Measurements from ENCODE around the gene AMOTL1. TPM values are rescaled to one million over a fixed set of nuclear protein-coding genes. Genes with fewer than 3 reads are reported as not detected.
"Not testable (repeated sequence)": the region's sequence is repeated elsewhere in the genome, so short reads cannot be mapped to it uniquely, and the experiment has no call there.

The AMOTL1 gene
- total and polyA plus RNA-seq, 9 donors, result 31.1 to 61.9 (median 49.3) TPM

- H3K27ac ChIP-seq (ENCODE audit: low read length), result no peak overlapping the region
- H3K27me3 ChIP-seq (ENCODE audit: control insufficient read depth, insufficient read depth, low read length), result no peaks in the 10 kb centered on the region
- H3K9me3 ChIP-seq (replicated peaks; ENCODE audit: control insufficient read depth, low read depth, low read length), result no peaks in the 10 kb centered on the region
- no peak overlapping the region for H3K4me3 ChIP-seq (ENCODE audit: low read length)
- peaks cover 8% of the 10 kb centered on the region for H3K4me1 ChIP-seq (ENCODE audit: control insufficient read depth, insufficient read depth, low read length)
- no CpG with 5 or more reads among the region's 3 CpGs for WGBS (ENCODE audit: insufficient coverage)
- DNase-seq, result no peak
- peaks cover 56% of the 10 kb centered on the region for H3K36me3 ChIP-seq (ENCODE audit: control insufficient read depth, insufficient read depth, low read length)
These were observed 83.9 kb downstream of the AMOTL1 start for GRCh38 chr11:94851864-94852636.

- DNase-seq; H3K4me1 ChIP-seq (ENCODE audit: control insufficient read depth, insufficient read depth, low read length); H3K4me3 ChIP-seq (ENCODE audit: low read length); H3K27me3 ChIP-seq (ENCODE audit: control insufficient read depth, insufficient read depth, low read length); H3K27ac ChIP-seq (ENCODE audit: low read length); H3K9me3 ChIP-seq (replicated peaks; ENCODE audit: control insufficient read depth, low read depth, low read length): not testable (repeated sequence)
- no CpG with 5 or more reads among the region's 4 CpGs for WGBS (ENCODE audit: insufficient coverage)
- peaks cover 61% of the 10 kb centered on the region for H3K36me3 ChIP-seq (ENCODE audit: control insufficient read depth, insufficient read depth, low read length)
These were observed 85.1 kb downstream of the AMOTL1 start for GRCh38 chr11:94853288-94853687.

DNA sequence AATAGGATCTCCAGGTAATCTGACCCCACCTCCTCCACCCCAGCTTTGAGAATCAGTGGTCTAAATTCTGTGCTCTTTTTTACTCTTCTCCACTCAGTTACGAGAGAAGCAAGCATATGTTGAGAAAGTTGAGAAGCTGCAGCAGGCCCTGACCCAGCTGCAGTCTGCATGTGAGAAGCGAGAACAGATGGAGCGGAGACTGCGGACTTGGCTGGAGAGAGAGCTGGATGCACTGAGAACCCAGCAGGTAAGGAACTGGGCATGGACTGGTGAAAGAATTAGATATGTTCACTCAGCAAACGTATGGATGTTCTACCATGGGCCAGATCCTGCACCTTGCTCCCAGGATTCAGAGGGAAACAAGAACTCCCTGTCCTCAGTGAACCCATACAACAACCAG lies 85.7 kb downstream of the AMOTL1 start:
- no peak overlapping the region for H3K27ac ChIP-seq (ENCODE audit: low read length)
- no peaks in the 10 kb centered on the region for H3K9me3 ChIP-seq (replicated peaks; ENCODE audit: control insufficient read depth, low read depth, low read length)
- H3K27me3 ChIP-seq (ENCODE audit: control insufficient read depth, insufficient read depth, low read length), result no peaks in the 10 kb centered on the region
- DNase-seq, result no peak
- H3K36me3 ChIP-seq (ENCODE audit: control insufficient read depth, insufficient read depth, low read length), result peaks cover 66% of the 10 kb centered on the region
- no peak overlapping the region for H3K4me3 ChIP-seq (ENCODE audit: low read length)
- WGBS (ENCODE audit: insufficient coverage), result 89% methylated on average over 4 of the region's 5 CpGs
- peaks cover 8% of the 10 kb centered on the region for H3K4me1 ChIP-seq (ENCODE audit: control insufficient read depth, insufficient read depth, low read length)

DNA sequence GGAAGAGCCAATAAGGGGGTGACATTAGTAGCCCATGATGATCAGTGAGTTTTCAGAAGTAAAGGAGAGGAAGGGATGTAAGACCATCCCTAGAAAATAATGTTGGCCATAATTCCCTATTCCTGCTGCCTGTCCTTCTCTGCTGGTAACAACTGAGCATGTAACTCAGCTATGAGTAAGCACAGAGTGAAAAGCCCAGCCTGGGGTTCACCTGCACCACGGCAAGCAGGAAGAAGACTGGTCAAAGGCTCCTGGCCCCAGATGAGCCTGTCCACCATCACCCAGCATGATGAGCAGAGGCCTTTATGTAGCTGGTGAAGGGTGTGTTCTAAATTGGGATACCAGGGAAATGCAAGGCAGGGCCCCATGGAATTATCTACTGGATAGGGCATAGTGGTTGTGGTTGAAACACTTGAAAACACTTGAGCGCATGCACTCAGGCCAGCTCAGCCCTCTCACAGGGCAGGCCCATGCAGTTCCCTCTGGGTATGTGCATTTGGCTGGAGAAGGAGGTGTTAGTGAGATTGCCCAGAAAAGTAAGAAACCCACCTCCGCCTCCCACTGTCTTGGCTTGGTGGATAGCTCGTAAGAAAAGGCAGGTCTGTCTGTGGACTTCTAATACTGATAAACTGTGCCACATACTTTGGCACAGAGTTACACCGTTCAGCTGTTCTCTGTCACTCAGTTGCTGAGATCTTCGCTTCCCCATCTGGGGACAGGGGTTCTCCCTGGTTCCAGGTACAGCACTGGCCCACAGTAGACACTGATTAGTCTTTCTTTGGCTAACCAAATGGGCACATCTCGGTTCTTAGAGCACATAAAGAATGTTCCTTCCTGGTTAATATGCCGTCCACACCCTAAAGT lies 86.8 kb downstream of the AMOTL1 start:
- Histone ChIP-seq H3K9me3 (replicated peaks; ENCODE audit: control insufficient read depth, low read depth, low read length) (no peaks in the 10 kb centered on the region), H3K27ac (ENCODE audit: low read length) (no peak overlapping the region), H3K36me3 (ENCODE audit: control insufficient read depth, insufficient read depth, low read length) (peaks cover 75% of the 10 kb centered on the region), H3K4me1 (ENCODE audit: control insufficient read depth, insufficient read depth, low read length) (peaks cover 7% of the 10 kb centered on the region), H3K27me3 (ENCODE audit: control insufficient read depth, insufficient read depth, low read length) (no peaks in the 10 kb centered on the region), H3K4me3 (ENCODE audit: low read length) (no peak overlapping the region)
- 95% methylated on average over 5 of the region's 8 CpGs for WGBS (ENCODE audit: insufficient coverage)
- DNase-seq, result no peak

DNA sequence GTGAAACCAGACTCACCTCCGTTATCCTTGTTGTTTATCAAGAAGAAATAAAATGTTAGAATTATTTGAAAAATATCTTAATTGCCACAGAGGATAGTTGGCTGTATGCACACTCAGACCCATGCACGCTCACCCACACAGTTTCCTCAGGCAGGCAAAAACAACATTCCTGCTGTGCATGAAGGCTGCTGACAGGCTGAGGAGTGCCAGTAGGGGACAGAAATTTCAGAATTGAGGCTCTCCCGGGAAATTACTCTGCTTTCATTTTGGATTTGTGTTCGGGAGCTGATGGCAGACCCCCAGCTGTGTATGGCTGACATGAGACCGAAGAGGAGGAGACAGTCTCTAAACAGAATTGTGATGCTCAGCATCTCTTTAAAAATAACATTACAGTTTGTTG lies 87.5 kb downstream of the AMOTL1 start:
- Histone ChIP-seq H3K36me3 (ENCODE audit: control insufficient read depth, insufficient read depth, low read length) (peaks cover 74% of the 10 kb centered on the region), H3K27me3 (ENCODE audit: control insufficient read depth, insufficient read depth, low read length) (no peaks in the 10 kb centered on the region), H3K27ac (ENCODE audit: low read length) (no peak overlapping the region), H3K4me1 (ENCODE audit: control insufficient read depth, insufficient read depth, low read length) (peaks cover 3% of the 10 kb centered on the region), H3K9me3 (replicated peaks; ENCODE audit: control insufficient read depth, low read depth, low read length) (no peaks in the 10 kb centered on the region), H3K4me3 (ENCODE audit: low read length) (no peak overlapping the region)
- WGBS (ENCODE audit: insufficient coverage), result 100% methylated on average over 2 of the region's 5 CpGs
- DNase-seq, result no peak

DNA sequence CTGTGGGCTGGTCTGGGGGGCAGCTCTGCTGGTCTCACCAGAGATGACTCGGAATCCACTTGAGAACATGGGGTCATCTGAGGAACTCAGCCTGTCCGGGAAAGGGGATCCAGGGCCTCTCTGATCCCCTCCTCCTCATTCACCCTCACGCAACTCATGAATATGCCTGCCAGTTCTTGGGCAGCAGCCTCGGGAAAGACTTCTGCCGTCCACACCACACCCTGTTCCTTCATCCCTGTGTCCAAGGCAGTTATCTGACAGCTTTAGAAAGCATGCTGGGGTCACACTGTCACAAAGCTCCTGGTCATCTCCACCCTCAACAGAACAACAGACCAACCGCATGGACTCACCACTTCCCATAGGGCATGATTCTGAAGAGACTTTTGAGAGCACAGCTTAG lies 88.3 kb downstream of the AMOTL1 start:
- H3K27me3 ChIP-seq (ENCODE audit: control insufficient read depth, insufficient read depth, low read length), result no peaks in the 10 kb centered on the region
- H3K36me3 ChIP-seq (ENCODE audit: control insufficient read depth, insufficient read depth, low read length), result peaks cover 77% of the 10 kb centered on the region
- H3K4me3 ChIP-seq (ENCODE audit: low read length), result no peak overlapping the region
- WGBS (ENCODE audit: insufficient coverage), result 89% methylated on average over 6 of the region's 6 CpGs
- H3K4me1 ChIP-seq (ENCODE audit: control insufficient read depth, insufficient read depth, low read length), result peaks cover 3% of the 10 kb centered on the region
- no peaks in the 10 kb centered on the region for H3K9me3 ChIP-seq (replicated peaks; ENCODE audit: control insufficient read depth, low read depth, low read length)
- H3K27ac ChIP-seq (ENCODE audit: low read length), result no peak overlapping the region
- DNase-seq, result no peak

DNA sequence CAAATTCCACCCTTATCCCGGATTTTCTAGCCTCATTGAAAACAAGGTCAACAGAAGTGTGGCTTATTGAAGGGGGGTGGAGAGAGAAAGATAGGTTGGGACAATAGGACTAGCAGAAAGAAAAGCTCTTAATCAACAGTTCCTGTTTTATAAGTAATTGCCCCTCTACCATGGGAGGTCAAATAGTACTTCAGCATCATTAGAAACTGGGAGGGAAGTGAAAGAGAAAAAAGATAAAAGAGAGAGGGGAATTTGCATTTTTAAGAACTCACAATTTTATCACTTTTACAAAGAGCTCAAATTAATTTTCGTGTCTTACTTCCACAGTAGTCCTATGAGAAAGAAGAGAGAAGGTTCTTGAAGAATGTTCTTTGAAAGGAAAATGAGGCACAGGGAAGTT lies 89.2 kb downstream of the AMOTL1 start:
- Histone ChIP-seq H3K27ac (ENCODE audit: low read length) (no peak overlapping the region), H3K36me3 (ENCODE audit: control insufficient read depth, insufficient read depth, low read length) (peaks cover 74% of the 10 kb centered on the region), H3K4me3 (ENCODE audit: low read length) (no peak overlapping the region), H3K9me3 (replicated peaks; ENCODE audit: control insufficient read depth, low read depth, low read length) (no peaks in the 10 kb centered on the region), H3K27me3 (ENCODE audit: control insufficient read depth, insufficient read depth, low read length) (no peaks in the 10 kb centered on the region), H3K4me1 (ENCODE audit: control insufficient read depth, insufficient read depth, low read length) (peaks cover 3% of the 10 kb centered on the region)
- no peak for DNase-seq
- no CpG with 5 or more reads among the region's 2 CpGs for WGBS (ENCODE audit: insufficient coverage)

GRCh38 chr11:94858012-94858705 lies 90.0 kb downstream of the AMOTL1 start:
- no peak overlapping the region for H3K4me3 ChIP-seq (ENCODE audit: low read length)
- no CpG with 5 or more reads among the region's 4 CpGs for WGBS (ENCODE audit: insufficient coverage)
- H3K9me3 ChIP-seq (replicated peaks; ENCODE audit: control insufficient read depth, low read depth, low read length), result no peaks in the 10 kb centered on the region
- DNase-seq, result no peak
- peaks cover 3% of the 10 kb centered on the region for H3K4me1 ChIP-seq (ENCODE audit: control insufficient read depth, insufficient read depth, low read length)
- no peaks in the 10 kb centered on the region for H3K27me3 ChIP-seq (ENCODE audit: control insufficient read depth, insufficient read depth, low read length)
- H3K36me3 ChIP-seq (ENCODE audit: control insufficient read depth, insufficient read depth, low read length), result peaks cover 72% of the 10 kb centered on the region
- H3K27ac ChIP-seq (ENCODE audit: low read length), result no peak overlapping the region

DNA sequence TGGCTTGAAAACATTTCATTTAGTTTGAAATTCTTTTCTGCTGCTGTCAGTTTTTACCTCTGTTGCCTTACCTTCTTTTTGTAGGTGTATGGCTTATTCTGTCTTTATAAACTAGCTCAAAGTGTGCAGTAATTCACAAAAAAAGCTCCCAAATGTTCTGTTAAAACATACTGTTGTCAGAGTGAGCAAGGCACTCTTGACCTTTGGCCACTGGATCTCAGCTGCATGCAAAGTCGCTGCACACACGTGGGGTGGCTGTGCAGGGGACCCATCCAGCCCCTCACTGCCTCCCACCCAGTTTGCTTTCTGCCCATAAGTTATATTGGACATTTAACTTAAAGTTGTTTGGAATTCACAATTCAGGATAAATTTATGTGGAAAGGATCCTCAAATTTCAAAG lies 92.2 kb downstream of the AMOTL1 start:
- no CpG with 5 or more reads among the region's 2 CpGs for WGBS (ENCODE audit: insufficient coverage)
- no peaks in the 10 kb centered on the region for H3K4me1 ChIP-seq (ENCODE audit: control insufficient read depth, insufficient read depth, low read length)

DNA sequence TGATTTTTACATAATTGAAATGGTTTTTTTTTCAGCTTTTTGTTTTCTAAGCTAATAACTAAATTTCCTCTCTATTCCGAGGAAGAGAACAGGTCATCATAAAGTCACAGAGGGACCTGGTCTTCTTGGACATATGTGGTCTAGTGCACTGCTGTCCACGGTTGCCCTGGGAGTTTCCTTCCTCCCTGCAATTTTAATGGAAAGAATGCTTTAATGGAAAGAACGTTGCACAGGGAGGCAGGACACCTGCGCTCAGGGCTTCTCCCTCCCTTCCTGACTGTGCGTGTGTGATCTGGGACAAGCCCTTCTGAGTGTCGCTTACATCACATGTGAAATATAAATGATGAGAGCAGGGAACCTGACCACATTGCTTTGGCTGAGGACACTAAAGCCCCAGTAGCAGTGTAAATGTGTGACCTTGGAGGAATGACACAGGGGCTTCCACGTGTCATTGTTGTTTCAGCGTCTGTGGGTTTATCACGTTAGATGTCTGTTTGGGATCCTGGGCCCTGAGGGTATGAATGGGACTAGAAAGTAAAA lies 93.2 kb downstream of the AMOTL1 start:
- 90% methylated on average over 4 of the region's 9 CpGs for WGBS (ENCODE audit: insufficient coverage)
- no peak overlapping the region for H3K4me3 ChIP-seq (ENCODE audit: low read length)
- H3K27ac ChIP-seq (ENCODE audit: low read length), result no peak overlapping the region
- peaks cover 62% of the 10 kb centered on the region for H3K36me3 ChIP-seq (ENCODE audit: control insufficient read depth, insufficient read depth, low read length)
- no peaks in the 10 kb centered on the region for H3K9me3 ChIP-seq (replicated peaks; ENCODE audit: control insufficient read depth, low read depth, low read length)
- H3K4me1 ChIP-seq (ENCODE audit: control insufficient read depth, insufficient read depth, low read length), result no peaks in the 10 kb centered on the region
- H3K27me3 ChIP-seq (ENCODE audit: control insufficient read depth, insufficient read depth, low read length), result no peaks in the 10 kb centered on the region
- no peak for DNase-seq

More for the DNA sequence above, 92.2 kb downstream of the AMOTL1 start:
- Histone ChIP-seq H3K4me3 (ENCODE audit: low read length) (no peak overlapping the region), H3K27ac (ENCODE audit: low read length) (no peak overlapping the region), H3K9me3 (replicated peaks; ENCODE audit: control insufficient read depth, low read depth, low read length) (no peaks in the 10 kb centered on the region), H3K36me3 (ENCODE audit: control insufficient read depth, insufficient read depth, low read length) (peaks cover 63% of the 10 kb centered on the region), H3K27me3 (ENCODE audit: control insufficient read depth, insufficient read depth, low read length) (no peaks in the 10 kb centered on the region)
- no peak for DNase-seq

Data from muscle of leg (tissue), 11 donors.